T-helper 17 cell (primary cell): ENCODE measurements around the gene PKHD1. TPM values are rescaled to one million over a fixed set of nuclear protein-coding genes. Genes with fewer than 3 reads are reported as not detected.

Experiments used
- ATAC-seq: fragments of 150-1000 bp; cut with Tn5 transposase; 2 replicates; pipeline ENCODE4 v1.10.0; 2021; ENCODE audit warnings: mild to moderate bottlenecking, moderate library complexity
- DNase-seq, 3 donors: peaks; one replicate each; pipeline versions ENCODE4 v3.0.0 to v3.0.0-alpha.2; 2020 to 2021
- H3K9me3 ChIP-seq: one replicate; pipeline ENCODE4 v1.7.0; 2013; ENCODE audit warnings: low read length, mild to moderate bottlenecking; ENCODE audit not compliant: control insufficient read depth, poor library complexity, severe bottlenecking
- H3K27ac Mint-ChIP-seq: one replicate; pipeline ENCODE4 v1.8.0; 2022; ENCODE audit warnings: mild to moderate bottlenecking, moderate library complexity, mixed read lengths
- H3K27me3 Mint-ChIP-seq: one replicate; pipeline ENCODE4 v1.8.0; 2022; ENCODE audit warnings: mixed read lengths
- H3K36me3 Mint-ChIP-seq: one replicate; pipeline ENCODE4 v1.8.0; 2022; ENCODE audit warnings: low read depth, mixed read lengths
- H3K4me1 Mint-ChIP-seq: one replicate; pipeline ENCODE4 v1.8.0; 2022; ENCODE audit warnings: mild to moderate bottlenecking, mixed read lengths
- H3K4me3 Mint-ChIP-seq: one replicate; pipeline ENCODE4 v1.8.0; 2022; ENCODE audit warnings: mild to moderate bottlenecking, moderate library complexity, mixed read lengths
- total RNA-seq, 4 donors: library from RNA in 2 of 4; stranded (reverse) in 2 of 4; gene quantifications; one replicate each; pipeline ENCODE4 v1.2.3 and lab custom pipeline; 2022 to 2026

The PKHD1 gene
- total RNA-seq, 2 donors from 2014 or later: 0.02 TPM; not detected in 1

DNA sequence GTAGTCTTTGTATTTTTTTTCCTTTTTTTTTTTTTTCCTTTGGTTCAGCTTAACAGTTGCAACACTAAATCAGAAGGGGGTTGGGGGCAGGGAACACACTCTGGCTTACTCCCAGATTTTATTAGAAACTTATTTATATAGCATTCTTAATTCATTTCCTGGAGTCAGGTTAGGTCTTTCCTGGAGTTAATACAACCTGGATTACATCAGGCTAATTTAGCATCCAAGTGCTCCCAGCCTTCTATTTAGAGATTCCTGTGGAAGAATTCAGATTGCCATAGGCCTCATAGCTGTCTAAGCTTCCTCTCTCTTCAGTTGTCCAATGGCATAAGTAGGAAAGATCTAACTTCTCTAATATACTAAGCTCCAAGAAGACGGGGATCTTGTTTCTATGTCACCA lies 35.8 kb upstream of the PKHD1 start:
- no peak overlapping the region for H3K27ac Mint-ChIP-seq
- no peaks in the 10 kb centered on the region for H3K36me3 Mint-ChIP-seq
- DNase-seq (no peak), ATAC-seq (no peak)
- peaks cover 40% of the 10 kb centered on the region for H3K27me3 Mint-ChIP-seq
- no peaks in the 10 kb centered on the region for H3K4me1 Mint-ChIP-seq
- H3K9me3 ChIP-seq: no peaks in the 10 kb centered on the region
- no peak overlapping the region for H3K4me3 Mint-ChIP-seq

DNA sequence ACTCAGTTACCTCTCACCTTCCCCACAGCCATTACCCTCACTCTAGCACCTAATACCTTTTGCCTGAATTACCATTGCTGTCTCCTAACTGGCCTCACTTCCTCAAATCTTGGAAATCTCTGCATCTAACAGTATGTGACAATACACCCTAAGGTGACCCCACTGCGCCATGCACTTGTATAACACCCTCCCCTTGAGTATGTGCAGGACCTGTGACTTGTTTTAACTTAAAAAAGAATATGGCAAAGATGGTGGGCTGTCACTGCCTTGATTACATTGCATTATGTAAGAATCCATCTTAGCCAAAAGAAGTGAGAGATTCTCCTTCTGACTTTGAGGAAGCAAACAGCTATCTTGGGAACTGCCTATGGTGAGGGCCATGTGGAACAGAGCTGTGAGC lies 29.9 kb upstream of the PKHD1 start:
- no peak overlapping the region for H3K4me3 Mint-ChIP-seq
- no peak overlapping the region for H3K27ac Mint-ChIP-seq
- H3K9me3 ChIP-seq: no peaks in the 10 kb centered on the region
- ATAC-seq (no peak), DNase-seq (no peak)
- H3K27me3 Mint-ChIP-seq: peaks cover 10% of the 10 kb centered on the region
- no peaks in the 10 kb centered on the region for H3K4me1 Mint-ChIP-seq
- H3K36me3 Mint-ChIP-seq: peaks cover under 1% of the 10 kb centered on the region

DNA sequence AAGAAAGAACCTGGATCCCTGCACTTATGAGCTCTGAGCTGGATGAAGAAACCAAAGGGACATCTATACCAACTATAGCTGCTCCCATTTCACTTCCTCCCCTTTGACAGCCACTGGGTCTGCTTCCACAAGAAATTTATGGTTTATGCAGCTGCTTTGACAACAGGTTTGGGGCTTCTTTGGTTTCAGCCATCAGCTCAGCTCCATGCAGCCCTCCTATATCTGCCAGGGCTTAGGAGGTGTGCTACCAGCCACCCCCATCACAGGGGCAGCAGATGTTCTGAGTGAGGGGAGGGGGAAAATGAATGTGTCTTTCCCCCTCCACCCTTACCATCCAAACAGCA lies 29.2 kb upstream of the PKHD1 start:
- ATAC-seq (no peak), DNase-seq (no peak)
- H3K9me3 ChIP-seq: no peaks in the 10 kb centered on the region
- peaks cover 10% of the 10 kb centered on the region for H3K27me3 Mint-ChIP-seq
- H3K27ac Mint-ChIP-seq: no peak overlapping the region
- H3K36me3 Mint-ChIP-seq: peaks cover 3% of the 10 kb centered on the region
- H3K4me3 Mint-ChIP-seq: no peak overlapping the region
- H3K4me1 Mint-ChIP-seq: no peaks in the 10 kb centered on the region

DNA sequence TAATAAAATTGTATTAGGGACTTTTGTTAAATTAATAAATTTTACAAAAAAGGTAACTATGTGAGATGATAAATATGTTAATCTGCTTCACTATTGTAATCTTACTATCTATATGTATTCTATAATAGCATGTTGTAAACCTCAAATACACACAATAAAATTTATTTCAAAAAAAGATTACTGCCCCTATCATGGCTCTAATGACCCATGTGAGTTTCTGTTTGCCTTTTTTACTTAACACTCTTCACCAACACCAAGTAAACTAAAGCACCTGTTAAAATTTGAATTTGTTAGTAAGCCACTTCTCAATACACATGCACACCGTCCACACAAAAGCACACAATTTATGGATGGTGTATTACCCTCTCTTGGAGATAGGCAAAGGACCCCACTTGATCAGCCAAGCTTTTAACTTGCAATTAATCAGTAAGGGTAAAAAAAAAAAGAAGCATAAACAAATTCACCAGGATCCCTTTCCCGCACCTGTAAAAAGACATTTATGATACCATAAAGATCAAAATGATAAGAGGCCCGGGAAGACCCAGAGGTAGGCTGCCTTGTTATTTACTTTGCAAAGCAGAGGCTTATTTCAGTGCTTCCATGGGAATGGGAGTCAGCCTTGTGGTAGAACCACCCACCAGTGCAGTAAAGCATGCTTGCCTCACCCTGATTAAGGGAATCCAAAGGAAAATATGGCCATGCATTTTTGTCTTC lies 28.6 kb upstream of the PKHD1 start:
- DNase-seq (no peak), ATAC-seq (no peak)
- no peak overlapping the region for H3K27ac Mint-ChIP-seq
- peaks cover 10% of the 10 kb centered on the region for H3K27me3 Mint-ChIP-seq
- no peaks in the 10 kb centered on the region for H3K9me3 ChIP-seq
- H3K4me1 Mint-ChIP-seq: no peaks in the 10 kb centered on the region
- H3K36me3 Mint-ChIP-seq: peaks cover 3% of the 10 kb centered on the region
- H3K4me3 Mint-ChIP-seq: no peak overlapping the region

DNA sequence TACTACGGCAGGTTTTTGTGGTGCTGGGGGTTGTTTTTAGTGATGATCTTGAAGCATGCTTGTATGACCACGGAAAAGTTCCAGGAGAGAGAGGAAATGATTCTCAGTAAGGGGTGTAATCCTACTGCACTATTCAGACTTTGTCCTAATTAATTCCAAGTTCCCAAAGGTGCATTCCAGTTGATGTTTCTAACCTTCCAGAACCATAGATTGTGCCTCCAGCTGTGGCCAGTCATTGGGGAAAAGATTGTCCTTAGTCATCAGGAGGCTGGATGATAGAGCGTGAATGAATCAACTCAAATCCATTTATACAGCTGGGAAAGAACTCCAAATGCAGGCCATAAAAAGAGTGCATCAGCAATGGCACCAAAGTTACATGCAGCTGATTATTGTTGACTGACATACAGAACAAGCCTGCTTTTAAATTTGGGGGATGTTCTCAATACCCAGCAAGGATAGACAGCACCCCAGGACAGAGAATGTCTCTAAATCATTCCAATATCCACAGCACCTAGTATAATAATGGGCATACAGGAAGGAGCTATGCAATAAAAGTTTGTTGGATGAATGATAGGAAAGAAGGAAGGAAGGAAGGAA lies 27.8 kb upstream of the PKHD1 start:
- Mint-ChIP-seq H3K27me3 (peaks cover 10% of the 10 kb centered on the region), H3K36me3 (peaks cover 3% of the 10 kb centered on the region), H3K4me3 (no peak overlapping the region), H3K27ac (no peak overlapping the region), H3K4me1 (no peaks in the 10 kb centered on the region)
- DNase-seq (no peak), ATAC-seq (no peak)
- H3K9me3 ChIP-seq: no peaks in the 10 kb centered on the region

DNA sequence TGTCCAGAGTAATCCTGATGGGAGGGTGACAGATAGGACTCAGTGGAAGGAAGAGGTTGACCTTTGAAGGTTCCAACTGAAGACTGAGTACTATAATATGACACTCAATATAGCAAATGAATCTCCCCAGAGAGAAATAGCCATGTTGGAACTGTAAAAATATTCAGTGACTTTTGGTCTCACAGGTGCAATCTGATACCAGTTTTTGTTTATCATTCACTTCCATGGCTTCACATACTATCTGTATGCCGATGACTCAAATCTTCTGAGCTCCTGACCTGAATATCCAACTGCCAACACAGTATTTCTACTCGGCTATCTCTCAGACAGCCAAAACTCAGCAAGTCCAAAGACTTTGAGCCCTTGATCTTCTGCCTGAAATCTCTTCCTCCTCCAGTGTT lies 21.8 kb upstream of the PKHD1 start:
- Mint-ChIP-seq H3K4me3 (no peak overlapping the region), H3K36me3 (peaks cover 3% of the 10 kb centered on the region), H3K27me3 (peaks cover 18% of the 10 kb centered on the region), H3K4me1 (no peaks in the 10 kb centered on the region), H3K27ac (no peak overlapping the region)
- H3K9me3 ChIP-seq: no peaks in the 10 kb centered on the region
- no peak for DNase-seq
- no peak for ATAC-seq

DNA sequence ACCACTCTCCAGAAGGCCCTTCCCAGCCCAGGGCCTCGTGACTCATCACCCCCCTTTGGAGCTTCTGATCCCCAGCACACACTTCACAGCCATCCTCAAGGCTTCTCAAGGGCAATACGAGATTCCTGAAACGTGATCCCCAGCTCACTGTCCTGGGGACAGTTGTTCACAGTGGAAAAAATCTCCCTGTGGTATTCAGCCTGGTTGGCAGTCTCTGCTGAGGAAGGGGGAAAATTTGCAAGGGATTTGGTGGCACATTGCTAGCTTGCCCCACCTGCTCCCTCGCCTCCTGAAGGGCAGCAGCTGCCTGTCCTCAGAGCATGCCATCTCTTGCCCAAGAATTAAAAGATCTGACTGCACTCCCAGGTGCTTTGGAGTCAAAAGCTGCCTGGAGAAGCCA lies 20.7 kb upstream of the PKHD1 start:
- no peaks in the 10 kb centered on the region for H3K9me3 ChIP-seq
- peaks cover 3% of the 10 kb centered on the region for H3K36me3 Mint-ChIP-seq
- no peaks in the 10 kb centered on the region for H3K4me1 Mint-ChIP-seq
- H3K27me3 Mint-ChIP-seq: peaks cover 26% of the 10 kb centered on the region
- H3K4me3 Mint-ChIP-seq: no peak overlapping the region
- DNase-seq: no peak
- ATAC-seq: no peak
- H3K27ac Mint-ChIP-seq: no peak overlapping the region

DNA sequence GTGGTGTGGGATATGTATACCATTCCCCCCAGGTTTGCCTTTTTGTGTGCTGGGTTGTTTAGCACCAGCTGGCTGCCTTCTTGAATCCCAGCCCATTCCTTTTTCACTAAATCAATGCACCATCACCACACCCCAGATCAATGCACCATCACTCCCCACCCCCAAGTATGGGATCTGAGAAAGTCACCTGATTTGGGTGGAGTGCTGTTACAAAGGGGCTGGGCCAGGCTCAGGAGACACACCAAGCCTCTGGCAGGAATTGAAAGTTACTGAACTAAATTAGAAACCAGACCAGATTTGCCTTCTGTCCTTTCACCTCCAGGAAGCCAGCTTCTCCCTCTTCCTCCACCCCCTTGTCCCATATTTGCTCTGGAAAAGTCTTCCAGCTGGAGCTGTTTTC lies 19.6 kb upstream of the PKHD1 start:
- DNase-seq: no peak
- H3K27ac Mint-ChIP-seq: no peak overlapping the region
- no peak overlapping the region for H3K4me3 Mint-ChIP-seq
- H3K4me1 Mint-ChIP-seq: no peaks in the 10 kb centered on the region
- H3K27me3 Mint-ChIP-seq: peaks cover 37% of the 10 kb centered on the region
- ATAC-seq: no peak
- no peaks in the 10 kb centered on the region for H3K9me3 ChIP-seq
- H3K36me3 Mint-ChIP-seq: no peaks in the 10 kb centered on the region

DNA sequence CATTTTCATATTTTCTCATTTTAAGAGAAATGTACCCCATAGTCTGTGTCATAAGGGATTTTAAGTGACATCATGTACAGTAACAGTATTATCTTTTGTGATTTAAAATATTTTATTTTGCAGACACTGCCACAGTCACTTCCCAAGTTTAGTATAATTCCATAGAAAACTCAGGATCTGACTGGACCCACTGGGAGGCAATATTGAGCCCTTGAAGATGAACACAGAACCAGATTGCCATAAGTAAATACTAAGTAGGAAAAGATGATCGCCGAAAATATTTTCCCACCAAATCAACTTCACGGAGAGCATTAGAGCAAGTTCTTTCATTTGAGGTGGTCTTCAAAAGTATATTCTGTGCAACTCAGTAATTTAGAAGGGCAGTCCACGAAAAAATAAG lies 17.6 kb upstream of the PKHD1 start:
- DNase-seq: no peak

DNA sequence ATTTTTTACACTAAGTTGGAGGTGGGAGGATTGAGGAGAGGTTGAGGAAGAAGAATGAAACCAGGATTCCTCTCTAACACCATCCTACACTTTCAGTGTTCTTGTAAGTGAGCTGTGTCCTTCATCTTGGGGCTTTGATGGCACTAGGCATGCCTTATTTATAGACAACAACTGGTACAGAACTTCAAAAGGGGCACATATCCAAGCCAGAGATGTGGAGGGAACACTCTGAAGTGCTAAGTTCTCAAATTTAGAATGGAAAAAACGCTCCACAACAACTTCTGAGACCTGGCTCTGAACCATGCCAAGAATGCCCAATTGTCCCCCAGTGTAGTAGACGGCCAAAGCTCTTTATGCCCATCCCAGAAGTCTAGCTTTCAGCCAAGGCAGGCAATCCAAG lies 16.2 kb upstream of the PKHD1 start:
- Mint-ChIP-seq H3K27ac (no peak overlapping the region), H3K4me1 (no peaks in the 10 kb centered on the region), H3K4me3 (no peak overlapping the region), H3K36me3 (no peaks in the 10 kb centered on the region), H3K27me3 (peaks cover 57% of the 10 kb centered on the region)
- DNase-seq (no peak), ATAC-seq (no peak)
- H3K9me3 ChIP-seq: peaks cover 2% of the 10 kb centered on the region

More for the DNA sequence above, 17.6 kb upstream of the PKHD1 start:
- peaks cover 57% of the 10 kb centered on the region for H3K27me3 Mint-ChIP-seq
- peaks cover under 1% of the 10 kb centered on the region for H3K9me3 ChIP-seq
- no peaks in the 10 kb centered on the region for H3K4me1 Mint-ChIP-seq
- H3K27ac Mint-ChIP-seq: no peak overlapping the region
- no peak overlapping the region for H3K4me3 Mint-ChIP-seq
- ATAC-seq: no peak
- H3K36me3 Mint-ChIP-seq: no peaks in the 10 kb centered on the region

DNA sequence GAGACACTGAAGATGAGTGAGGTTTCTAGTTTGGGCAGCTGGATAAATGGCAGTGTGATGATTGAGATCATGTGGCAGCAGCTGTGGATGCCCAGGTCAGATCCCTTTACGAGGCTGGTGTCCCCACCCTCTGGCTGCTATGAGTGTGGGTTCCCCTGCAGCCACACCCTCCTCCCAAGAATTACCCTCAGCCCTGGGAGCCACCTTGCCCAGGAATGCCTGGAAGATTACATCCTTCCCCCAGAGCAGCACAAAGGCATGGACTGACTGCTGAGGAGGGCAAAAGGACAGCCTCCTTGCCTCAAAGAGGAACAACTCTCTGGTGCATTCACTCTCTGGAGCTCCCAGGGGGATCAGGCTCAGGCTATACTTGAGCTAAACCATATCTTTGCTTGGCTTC lies 15.0 kb upstream of the PKHD1 start:
- no peak for ATAC-seq
- Mint-ChIP-seq H3K27me3 (peaks cover 60% of the 10 kb centered on the region), H3K36me3 (no peaks in the 10 kb centered on the region), H3K4me3 (no peak overlapping the region), H3K27ac (no peak overlapping the region), H3K4me1 (no peaks in the 10 kb centered on the region)
- DNase-seq: no peak
- H3K9me3 ChIP-seq: peaks cover 2% of the 10 kb centered on the region

DNA sequence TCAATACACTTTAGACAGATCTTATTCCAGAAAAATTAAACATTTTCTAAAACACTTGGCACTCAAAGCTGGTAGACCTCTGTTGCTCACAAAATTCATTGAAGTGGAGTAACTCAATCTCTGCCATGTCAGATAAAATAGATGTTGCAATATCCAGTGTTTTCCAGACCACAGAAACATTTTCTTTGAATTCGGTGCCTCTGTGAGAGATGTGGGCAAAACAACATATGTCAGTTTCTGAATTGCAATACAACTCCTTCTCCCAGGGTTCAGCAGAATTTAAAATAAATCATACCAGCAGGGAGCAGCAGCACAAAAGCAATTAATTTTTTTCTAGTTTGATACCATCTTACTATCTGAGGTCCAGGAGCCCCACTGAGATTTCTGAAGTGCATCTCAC lies 11.3 kb upstream of the PKHD1 start:
- H3K36me3 Mint-ChIP-seq: no peaks in the 10 kb centered on the region
- H3K9me3 ChIP-seq: peaks cover 2% of the 10 kb centered on the region
- no peak for DNase-seq
- no peak overlapping the region for H3K4me3 Mint-ChIP-seq
- no peak overlapping the region for H3K27ac Mint-ChIP-seq
- no peaks in the 10 kb centered on the region for H3K4me1 Mint-ChIP-seq
- H3K27me3 Mint-ChIP-seq: peaks cover 49% of the 10 kb centered on the region
- ATAC-seq: no peak

DNA sequence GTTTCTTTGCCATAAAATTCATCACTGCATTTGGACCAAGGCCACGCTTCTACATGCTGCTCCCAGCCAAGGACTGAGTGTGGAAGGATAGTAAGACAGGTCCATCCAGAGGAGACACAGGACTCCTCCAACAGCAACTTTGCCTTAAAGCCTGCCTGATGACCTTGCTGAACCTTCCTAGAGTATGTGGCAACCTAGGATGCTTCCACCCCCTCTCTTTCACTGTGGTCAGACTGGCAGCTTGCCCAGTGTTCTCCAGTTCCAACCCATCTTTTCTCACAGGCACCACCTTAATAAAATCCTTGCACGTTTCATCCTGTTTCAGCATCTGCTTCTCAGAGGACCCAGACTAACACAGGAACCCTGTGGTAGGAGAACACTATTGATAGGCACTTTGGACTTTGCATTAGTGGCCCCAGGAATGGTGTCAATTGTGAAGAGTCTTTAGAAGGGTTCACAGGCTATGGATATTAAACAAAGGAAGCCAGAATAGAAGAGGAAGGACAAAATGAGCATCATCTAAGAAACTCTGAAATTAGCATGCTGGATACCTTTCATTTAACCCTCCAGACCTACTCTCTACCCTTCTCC lies 2.4 kb upstream of the PKHD1 start:
- H3K27me3 Mint-ChIP-seq: peaks cover 19% of the 10 kb centered on the region
- no peak overlapping the region for H3K4me3 Mint-ChIP-seq
- no peak for DNase-seq
- H3K4me1 Mint-ChIP-seq: no peaks in the 10 kb centered on the region
- no peaks in the 10 kb centered on the region for H3K36me3 Mint-ChIP-seq
- no peak overlapping the region for H3K27ac Mint-ChIP-seq
- ATAC-seq: no peak
- H3K9me3 ChIP-seq: no peaks in the 10 kb centered on the region

DNA sequence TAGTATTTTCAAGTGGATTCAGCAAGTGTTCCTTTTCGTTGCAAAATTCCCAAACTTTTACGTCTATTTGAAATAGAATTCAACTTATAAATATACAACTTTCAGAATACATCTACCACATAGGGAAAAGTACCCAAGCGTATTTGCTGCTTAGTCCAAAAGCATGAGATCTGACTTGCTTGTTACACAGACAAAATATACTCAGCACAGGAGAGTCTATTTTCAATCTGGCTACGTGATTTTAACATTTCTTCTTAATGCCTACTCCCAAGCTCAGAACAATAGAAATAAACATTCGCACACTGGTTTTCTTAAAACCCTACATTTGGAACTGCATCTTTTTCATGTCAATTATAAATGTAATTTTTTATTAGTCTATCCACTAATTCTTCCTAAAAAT lies 672 bp downstream of the PKHD1 start:
- H3K27me3 Mint-ChIP-seq: peaks cover 26% of the 10 kb centered on the region

More for the DNA sequence above, 672 bp downstream of the PKHD1 start:
- H3K4me1 Mint-ChIP-seq: no peaks in the 10 kb centered on the region
- no peak overlapping the region for H3K4me3 Mint-ChIP-seq
- no peak for ATAC-seq
- H3K27ac Mint-ChIP-seq: no peak overlapping the region
- no peaks in the 10 kb centered on the region for H3K36me3 Mint-ChIP-seq
- no peak for DNase-seq
- H3K9me3 ChIP-seq: no peaks in the 10 kb centered on the region
